ENCODE measurements around the gene DOCK8. TPM values are rescaled to one million over a fixed set of nuclear protein-coding genes. Genes with fewer than 3 reads are reported as not detected.
A peak's percentile ranks its signal among the peaks of the same experiment; 100 is the strongest.

The DOCK8 gene
- total RNA-seq, 1 donor: 80.8 TPM

DNA sequence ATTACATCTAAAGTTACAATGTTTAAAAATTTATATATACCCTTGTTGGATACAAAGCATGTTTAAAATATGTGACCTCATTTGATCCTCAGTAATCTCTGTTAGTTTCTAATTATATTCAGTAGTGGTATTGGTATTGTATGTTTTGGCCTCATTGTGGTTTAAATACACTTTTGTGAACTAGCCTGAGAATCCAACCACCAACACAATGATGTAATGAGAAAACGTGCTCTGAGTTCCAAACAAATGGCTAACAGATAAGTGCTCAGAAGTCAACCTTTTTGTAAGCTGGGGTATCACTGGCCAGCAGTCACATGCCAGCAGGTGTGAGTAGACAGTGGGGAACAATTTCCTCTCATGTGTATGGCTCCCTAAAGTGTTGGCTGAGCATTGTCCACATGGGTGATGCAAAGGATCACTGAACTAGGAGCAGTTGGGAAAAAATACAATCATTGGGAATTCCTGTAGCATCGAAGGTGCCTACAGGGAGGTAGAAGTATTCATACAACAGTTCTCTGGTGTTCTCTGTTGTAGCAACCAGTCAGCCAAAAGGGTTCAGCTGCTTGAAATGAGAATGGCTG lies 56.1 kb downstream of the DOCK8 start:
- Histone ChIP-seq H3K4me1 (ENCODE audit: insufficient read depth, low read length) (peaks cover 86% of the 10 kb centered on the region), H3K9me3 (ENCODE audit: low read depth, low read length) (no peaks in the 10 kb centered on the region), H3K27me3 (ENCODE audit: insufficient read depth, low read length) (no peaks in the 10 kb centered on the region), H3K4me3 (ENCODE audit: low read length) (no peak overlapping the region)

DNA sequence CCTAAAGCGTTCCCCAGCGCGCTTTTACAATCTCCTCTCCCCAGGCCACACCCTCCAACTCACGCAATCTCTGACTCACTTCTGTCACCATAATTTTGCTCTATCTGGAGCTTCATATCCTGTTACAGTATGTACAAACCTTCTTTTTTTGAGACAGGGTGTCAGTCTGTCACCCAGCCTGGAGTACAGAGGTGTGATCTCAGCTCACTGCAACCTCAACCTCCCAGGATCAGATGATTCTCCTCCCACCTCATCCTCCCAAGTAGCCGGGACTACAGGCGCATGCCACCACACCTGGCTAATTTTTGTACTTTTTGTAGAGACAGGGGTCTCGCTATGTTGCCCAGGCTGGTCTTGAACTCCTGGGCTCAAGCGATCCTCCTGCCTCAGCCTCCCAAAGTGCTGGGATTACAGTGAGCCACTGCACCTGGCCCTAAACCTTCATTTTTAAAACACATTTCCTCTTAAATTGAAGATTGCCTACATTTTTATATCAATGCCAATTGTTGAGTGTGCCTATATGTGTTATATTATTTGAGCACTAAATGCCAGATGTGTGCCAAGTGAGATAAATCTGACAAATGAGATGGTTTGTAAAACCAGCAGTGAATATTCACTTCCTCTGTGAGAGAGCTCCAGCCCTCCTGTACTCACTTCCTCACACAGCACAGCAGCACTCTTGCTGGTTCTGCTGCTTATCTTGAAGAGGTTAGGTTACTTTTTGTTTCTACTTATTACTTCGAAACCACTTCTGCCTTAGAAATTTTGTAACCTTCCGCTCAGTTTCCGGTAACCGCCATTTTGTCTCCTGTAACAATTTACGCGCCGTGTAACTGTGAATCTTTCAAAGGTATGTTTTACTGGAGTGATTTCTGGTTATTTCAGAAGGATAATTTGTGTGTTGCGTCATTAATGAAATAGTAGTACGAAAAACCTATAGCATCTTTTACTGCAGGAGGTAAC lies 57.9 kb downstream of the DOCK8 start:
- H3K9me3 ChIP-seq (ENCODE audit: low read depth, low read length): no peaks in the 10 kb centered on the region
- H3K27me3 ChIP-seq (ENCODE audit: insufficient read depth, low read length): no peaks in the 10 kb centered on the region
- peaks cover 89% of the 10 kb centered on the region for H3K4me1 ChIP-seq (ENCODE audit: insufficient read depth, low read length)
- peak overlapping the region; percentile 52 for H3K4me3 ChIP-seq (ENCODE audit: low read length)

DNA sequence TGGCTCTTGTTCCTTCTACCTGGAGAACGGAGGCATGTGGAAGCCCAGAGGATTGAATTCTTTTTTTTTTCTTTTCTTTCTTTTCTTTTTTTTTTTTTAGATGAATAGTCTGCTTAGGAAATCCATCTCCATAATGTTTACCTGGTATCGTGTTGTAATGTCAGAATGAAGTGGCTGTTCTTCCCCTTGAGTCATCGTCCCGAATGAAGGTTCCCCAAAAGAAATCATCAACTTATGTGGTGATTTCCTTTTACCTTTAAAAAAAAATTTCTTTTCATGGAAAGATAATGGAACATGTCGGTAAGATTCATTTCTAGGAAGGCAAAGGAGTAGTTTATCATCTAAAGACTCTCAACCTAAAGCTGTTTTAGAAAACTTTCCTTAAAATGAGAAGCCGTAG lies 59.7 kb downstream of the DOCK8 start:
- Histone ChIP-seq H3K9me3 (ENCODE audit: low read depth, low read length) (no peaks in the 10 kb centered on the region), H3K27me3 (ENCODE audit: insufficient read depth, low read length) (no peaks in the 10 kb centered on the region), H3K4me3 (ENCODE audit: low read length) (peak overlapping the region; percentile 52), H3K4me1 (ENCODE audit: insufficient read depth, low read length) (peaks cover 91% of the 10 kb centered on the region)

DNA sequence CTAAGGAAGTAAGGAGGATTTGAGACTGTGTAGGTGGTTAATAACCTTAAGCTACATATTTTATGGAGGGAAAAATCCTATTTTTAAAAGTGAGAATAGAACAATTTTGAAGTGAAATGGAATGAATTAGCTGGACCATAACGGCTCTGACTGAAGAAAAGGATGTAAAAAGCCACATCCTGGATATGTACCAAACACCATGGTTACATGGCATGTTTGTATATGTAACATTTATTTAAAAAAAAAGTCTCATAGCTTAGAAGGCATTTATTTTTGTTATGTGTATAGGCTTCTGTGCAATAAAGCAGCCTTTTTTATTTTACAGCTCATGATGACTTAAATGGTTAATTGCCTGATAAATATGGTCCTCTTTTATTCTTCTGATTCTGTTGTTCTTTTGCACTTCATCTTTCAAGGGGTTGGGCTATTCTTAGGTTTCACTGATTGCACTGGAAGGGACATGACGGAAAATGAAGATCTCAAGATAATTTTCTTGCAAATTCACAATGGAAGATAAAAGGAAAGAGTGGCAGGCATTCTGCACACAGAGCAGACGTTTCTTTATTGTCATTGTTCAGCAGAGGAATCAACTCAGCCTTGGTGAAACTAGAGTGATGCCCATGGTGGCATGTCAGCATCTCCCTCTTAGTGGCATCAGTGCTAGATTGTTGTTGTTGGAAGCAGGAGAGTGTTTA lies 63.1 kb downstream of the DOCK8 start:
- no peak overlapping the region for H3K4me3 ChIP-seq (ENCODE audit: low read length)
- H3K27me3 ChIP-seq (ENCODE audit: insufficient read depth, low read length): no peaks in the 10 kb centered on the region
- H3K9me3 ChIP-seq (ENCODE audit: low read depth, low read length): no peaks in the 10 kb centered on the region
- peaks cover 91% of the 10 kb centered on the region for H3K4me1 ChIP-seq (ENCODE audit: insufficient read depth, low read length)

DNA sequence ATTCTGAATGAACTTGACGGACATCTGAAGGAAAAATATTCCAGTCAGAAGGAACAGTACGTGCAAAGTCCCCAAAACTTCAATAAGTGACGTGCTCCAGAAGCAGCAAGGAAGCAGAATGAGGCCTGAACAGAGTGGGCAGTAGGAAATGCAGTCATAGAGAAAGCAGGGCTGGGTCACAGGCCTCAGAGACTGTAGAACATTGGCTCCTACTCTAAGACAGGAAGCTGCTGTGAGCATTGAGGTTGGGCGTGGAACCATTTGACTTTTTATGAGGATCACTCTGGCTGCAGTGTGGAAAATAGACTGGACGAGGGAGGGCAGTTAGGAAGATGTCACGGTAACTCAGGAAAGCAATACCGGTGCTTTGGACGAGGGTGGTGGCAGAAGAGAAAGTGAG lies 64.0 kb downstream of the DOCK8 start:
- Histone ChIP-seq H3K4me3 (ENCODE audit: low read length) (no peak overlapping the region), H3K27me3 (ENCODE audit: insufficient read depth, low read length) (no peaks in the 10 kb centered on the region), H3K9me3 (ENCODE audit: low read depth, low read length) (no peaks in the 10 kb centered on the region), H3K4me1 (ENCODE audit: insufficient read depth, low read length) (peaks cover 96% of the 10 kb centered on the region)

DNA sequence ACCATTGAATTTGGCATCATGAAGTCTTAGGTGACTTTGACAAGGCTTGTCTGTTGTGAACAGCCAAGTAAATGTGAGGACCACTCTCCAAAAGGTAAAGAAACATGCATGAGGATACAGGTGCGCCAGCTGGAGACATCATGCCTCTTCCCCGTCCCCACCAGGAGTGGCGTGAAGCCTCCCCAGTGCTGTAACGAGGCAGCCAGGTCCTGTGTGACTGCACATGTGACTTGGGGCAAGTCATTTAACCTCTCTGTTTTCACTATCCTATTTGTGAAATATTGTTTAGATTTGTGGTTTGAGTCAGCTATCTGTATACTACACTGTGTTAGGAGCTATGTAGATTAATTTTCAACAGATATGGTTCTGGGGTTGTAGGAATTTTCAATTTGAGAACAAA lies 65.0 kb downstream of the DOCK8 start:
- H3K9me3 ChIP-seq (ENCODE audit: low read depth, low read length): no peaks in the 10 kb centered on the region
- H3K4me1 ChIP-seq (ENCODE audit: insufficient read depth, low read length): peaks cover 91% of the 10 kb centered on the region
- no peak overlapping the region for H3K4me3 ChIP-seq (ENCODE audit: low read length)
- no peaks in the 10 kb centered on the region for H3K27me3 ChIP-seq (ENCODE audit: insufficient read depth, low read length)

DNA sequence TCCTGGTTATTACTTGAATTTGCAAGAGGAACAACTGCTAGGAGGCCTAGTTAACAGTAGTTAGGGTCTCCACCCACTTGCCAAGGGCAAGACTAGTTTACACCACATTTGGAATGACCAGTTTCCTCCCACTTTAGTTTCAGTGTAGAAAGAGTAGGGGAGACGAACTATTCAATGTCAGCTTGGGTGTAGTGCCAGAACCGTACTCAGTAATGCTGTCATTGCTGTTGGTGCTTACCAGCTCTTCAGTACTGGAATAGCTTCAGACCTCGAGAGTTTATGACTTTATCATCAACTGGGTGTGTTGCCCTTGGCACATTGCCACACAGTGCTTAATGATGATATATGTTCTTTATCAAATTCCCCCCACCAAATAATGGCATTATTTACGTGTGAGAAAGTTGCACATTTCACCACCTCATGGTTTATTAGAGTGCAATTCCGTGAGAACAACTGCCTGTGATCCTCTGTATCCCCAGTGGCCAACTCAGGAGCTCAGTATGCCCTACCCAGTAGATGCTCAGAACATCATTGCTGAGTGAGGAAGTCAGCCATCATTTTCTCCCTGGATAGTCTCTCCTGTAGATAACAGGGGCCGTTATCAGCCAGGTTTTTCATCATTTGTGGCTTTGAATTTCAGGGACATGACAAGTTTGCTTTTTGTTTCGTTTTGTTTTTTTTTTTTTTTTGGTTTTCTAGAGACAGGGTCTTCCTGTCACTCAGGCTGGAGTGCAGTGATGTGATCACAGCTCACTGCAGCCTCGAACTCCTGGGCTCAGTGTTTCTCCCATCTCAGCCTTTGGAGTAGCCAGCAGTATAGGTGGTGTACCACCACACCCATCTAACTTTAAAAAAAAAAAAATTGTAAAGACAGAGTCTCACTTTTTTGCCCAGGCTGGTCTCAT lies 67.3 kb downstream of the DOCK8 start:
- Histone ChIP-seq H3K4me3 (ENCODE audit: low read length) (no peak overlapping the region), H3K27me3 (ENCODE audit: insufficient read depth, low read length) (no peaks in the 10 kb centered on the region), H3K4me1 (ENCODE audit: insufficient read depth, low read length) (peaks cover 76% of the 10 kb centered on the region), H3K9me3 (ENCODE audit: low read depth, low read length) (no peaks in the 10 kb centered on the region)

DNA sequence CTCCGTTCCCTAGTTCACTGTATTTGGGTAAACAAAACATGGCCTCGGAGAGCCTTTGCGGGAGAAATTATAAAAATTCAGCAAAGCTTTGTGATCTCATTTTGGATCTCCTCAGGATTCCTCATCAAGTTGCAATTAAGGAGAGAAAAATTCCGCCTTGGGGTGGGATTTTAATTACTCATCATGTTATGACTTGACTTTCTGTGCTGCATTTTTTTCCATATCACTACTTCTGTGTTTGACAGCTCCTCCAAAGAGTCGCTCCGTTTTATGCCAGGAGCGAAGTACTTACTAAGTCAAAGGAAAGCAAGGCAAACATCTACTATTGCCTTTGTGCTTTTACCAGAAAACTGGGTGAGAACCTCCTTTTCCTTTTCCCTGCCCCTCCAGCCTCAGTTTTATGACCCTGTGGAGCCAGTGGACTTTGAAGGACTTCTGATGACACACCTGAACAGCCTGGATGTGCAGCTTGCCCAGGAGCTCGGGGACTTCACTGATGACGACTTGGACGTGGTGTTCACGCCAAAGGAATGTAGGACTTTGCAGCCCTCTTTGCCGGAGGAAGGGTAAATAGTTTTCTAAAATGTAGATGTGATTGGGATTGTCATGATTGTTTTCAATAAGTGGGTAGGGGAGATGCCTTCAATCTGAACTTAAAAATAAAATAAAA lies 71.5 kb downstream of the DOCK8 start:
- Histone ChIP-seq H3K4me1 (ENCODE audit: insufficient read depth, low read length) (peaks cover 34% of the 10 kb centered on the region), H3K9me3 (ENCODE audit: low read depth, low read length) (no peaks in the 10 kb centered on the region), H3K27me3 (ENCODE audit: insufficient read depth, low read length) (no peaks in the 10 kb centered on the region), H3K4me3 (ENCODE audit: low read length) (no peak overlapping the region)

DNA sequence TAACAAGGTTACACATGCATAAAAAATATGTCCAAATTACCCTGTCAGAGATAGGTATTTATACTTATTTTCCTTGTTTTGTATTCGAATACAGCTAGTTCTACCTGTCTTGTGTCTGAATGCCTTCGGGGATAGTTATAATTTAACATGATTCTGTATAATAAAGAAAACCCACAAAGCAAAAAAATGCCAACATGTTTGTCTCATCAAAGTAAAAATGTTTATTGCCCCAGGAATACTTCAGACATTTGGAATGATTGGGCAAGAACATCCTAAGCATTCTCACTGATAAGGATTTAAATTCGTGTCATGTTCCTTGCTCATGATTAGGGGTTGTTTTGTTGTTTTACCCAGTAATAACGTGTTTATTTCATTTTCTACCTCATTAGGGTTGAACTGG lies 74.5 kb downstream of the DOCK8 start:
- Histone ChIP-seq H3K27me3 (ENCODE audit: insufficient read depth, low read length) (no peaks in the 10 kb centered on the region), H3K4me1 (ENCODE audit: insufficient read depth, low read length) (peaks cover 8% of the 10 kb centered on the region), H3K4me3 (ENCODE audit: low read length) (no peak overlapping the region), H3K9me3 (ENCODE audit: low read depth, low read length) (no peaks in the 10 kb centered on the region)

DNA sequence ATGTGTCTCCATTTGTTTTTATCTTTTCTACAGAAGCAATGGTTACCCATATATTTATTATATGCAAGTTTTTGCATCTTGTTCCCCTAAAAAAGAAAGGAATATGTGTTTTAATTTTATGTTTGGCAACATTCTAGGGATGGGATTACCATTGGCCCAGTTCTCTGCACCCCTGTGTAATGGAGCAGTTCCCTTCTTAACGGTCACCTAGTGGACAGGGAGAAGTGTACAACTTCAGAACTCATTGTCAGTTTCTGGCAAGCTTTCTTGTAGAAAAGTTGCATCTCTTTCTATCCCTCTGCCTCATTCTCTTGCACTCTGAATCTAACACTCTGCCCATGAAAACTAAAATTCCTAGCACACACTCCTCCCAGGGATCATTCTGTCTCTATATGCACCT lies 78.2 kb downstream of the DOCK8 start:
- no peak overlapping the region for H3K4me3 ChIP-seq (ENCODE audit: low read length)
- H3K9me3 ChIP-seq (ENCODE audit: low read depth, low read length): no peaks in the 10 kb centered on the region
- peaks cover 35% of the 10 kb centered on the region for H3K4me1 ChIP-seq (ENCODE audit: insufficient read depth, low read length)
- H3K27me3 ChIP-seq (ENCODE audit: insufficient read depth, low read length): no peaks in the 10 kb centered on the region

DNA sequence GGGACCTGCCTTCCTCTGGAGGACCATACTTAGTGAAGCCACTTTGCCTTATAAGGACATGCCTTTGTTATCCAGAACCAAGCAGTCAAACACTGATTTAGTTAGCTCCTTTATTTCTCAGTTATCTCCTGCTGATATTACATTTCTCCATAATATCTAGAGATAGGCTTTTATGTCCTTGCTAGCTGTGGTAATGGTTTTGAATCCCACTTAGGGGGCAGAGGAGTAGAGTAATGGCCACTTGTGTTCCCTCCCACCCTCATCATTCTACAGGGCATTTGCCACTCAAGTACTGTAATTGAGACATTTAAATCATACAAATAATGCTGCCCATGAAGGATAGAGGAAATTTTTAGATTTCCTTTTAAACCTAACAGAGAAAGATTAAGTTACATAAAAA lies 80.9 kb downstream of the DOCK8 start:
- Histone ChIP-seq H3K4me1 (ENCODE audit: insufficient read depth, low read length) (peaks cover 42% of the 10 kb centered on the region), H3K4me3 (ENCODE audit: low read length) (no peak overlapping the region), H3K9me3 (ENCODE audit: low read depth, low read length) (no peaks in the 10 kb centered on the region), H3K27me3 (ENCODE audit: insufficient read depth, low read length) (no peaks in the 10 kb centered on the region)

DNA sequence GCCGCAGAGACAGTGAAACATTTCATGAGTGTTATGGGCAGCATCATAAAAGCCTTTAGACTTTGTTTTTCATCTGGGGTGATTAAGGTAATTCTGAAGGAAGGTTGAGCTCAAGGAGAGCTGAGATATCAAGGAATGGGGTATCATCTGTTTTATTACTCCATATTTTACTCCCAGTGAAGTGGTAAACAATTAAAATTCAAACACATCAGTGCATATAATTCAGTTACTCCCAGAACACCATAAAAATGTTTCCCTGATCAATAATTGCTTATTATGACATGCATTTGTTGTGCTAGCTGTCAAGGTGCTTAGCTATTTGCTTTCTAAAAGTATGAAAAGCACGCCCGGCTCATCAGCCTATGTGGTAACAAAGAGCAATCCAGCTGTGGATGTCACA lies 81.7 kb downstream of the DOCK8 start:
- Histone ChIP-seq H3K4me3 (ENCODE audit: low read length) (no peak overlapping the region), H3K9me3 (ENCODE audit: low read depth, low read length) (no peaks in the 10 kb centered on the region), H3K27me3 (ENCODE audit: insufficient read depth, low read length) (no peaks in the 10 kb centered on the region), H3K4me1 (ENCODE audit: insufficient read depth, low read length) (peaks cover 42% of the 10 kb centered on the region)

DNA sequence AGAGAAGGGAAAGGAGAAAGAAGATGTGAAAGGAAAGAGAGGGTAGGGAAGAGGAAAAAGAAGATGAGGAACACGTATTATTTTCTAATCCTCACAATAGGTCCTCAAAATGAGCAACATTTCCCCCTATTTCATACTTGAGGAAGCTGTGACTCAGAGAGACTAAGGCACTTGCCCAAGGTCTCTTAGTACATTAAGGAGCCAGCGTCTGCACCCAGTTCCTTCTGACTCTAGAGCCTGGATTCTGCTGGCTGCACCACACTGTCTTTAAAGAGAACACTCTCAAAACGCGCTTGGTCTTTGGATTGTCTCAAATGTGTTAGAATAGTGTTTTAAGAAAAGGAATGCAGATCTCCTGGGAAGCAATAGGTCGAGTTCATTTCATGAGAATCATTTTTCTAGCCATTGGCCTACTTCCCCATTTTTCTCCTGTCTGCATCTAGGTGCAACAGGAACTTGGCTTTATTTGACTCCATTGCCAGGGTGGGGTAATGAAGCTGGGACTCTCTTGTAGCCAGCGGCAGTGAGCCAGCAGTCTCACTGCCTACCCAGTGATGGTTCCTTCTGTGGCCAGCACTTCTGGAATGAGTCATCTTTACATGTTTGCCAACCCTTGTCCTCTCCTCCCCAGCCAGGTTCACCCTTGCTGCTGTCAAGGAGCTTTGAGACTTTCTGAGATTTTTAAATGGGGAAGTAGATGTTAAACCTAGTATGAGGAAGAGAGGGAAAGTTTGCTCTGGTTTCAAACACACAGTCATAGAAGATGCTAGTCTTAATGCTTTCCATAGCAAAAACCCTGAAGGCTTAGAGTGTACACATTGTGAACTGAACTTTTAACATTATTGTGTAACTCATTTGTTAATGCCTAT lies 82.7 kb downstream of the DOCK8 start:
- Histone ChIP-seq H3K4me3 (ENCODE audit: low read length) (no peak overlapping the region), H3K4me1 (ENCODE audit: insufficient read depth, low read length) (peaks cover 42% of the 10 kb centered on the region), H3K27me3 (ENCODE audit: insufficient read depth, low read length) (no peaks in the 10 kb centered on the region), H3K9me3 (ENCODE audit: low read depth, low read length) (no peaks in the 10 kb centered on the region)
